HK-2 (cell line): ENCODE data around the gene NTSR2.

Experiments
- DNase-seq: peaks from one replicate; pipeline ENCODE4 v3.0.0-alpha.2; 2018; ENCODE audit not compliant: unreplicated experiment

NTSR2 gene

DNA sequence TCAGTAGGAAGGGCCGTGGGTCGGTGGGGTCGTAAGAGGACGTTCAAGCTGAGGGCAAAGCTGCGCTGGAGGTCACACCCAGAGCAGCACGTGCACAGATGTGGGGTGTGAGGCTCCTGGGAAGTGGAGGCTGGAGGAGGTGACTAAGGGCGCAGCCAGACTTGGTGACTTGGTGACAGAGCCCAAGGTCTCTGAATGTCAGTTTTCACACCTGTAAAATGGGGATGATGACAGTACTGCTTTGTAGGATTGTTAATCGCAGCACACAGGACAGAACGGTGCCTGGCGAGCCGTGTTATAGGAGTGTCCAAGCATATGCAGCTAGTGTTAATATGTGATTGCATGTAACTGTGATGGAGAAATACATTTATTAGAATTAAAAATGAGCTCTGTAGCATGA is 40.8 kb downstream of the NTSR2 start:
- DNase-seq = no peak

DNA sequence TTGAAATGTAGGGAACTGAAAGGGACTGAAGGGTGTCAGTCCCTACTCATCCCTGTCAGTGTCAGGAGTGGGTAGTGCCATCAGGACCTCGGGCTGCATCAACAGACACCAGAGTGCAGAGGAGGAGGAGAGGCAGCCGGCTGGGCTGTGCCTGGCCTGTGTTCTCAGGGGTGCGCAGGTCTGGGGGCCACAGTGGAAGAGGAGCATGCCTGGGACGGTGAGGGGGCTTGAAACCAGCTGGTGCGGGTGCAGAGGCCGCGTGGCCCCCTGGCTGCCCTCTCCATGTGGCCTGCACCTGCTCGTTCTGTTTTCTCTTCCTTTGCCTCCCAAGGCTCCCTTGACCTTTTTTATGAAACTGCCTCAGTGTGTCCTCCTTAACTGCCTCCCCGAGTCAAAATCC is 41.3 kb downstream of the NTSR2 start:
- DNase-seq = no peak

DNA sequence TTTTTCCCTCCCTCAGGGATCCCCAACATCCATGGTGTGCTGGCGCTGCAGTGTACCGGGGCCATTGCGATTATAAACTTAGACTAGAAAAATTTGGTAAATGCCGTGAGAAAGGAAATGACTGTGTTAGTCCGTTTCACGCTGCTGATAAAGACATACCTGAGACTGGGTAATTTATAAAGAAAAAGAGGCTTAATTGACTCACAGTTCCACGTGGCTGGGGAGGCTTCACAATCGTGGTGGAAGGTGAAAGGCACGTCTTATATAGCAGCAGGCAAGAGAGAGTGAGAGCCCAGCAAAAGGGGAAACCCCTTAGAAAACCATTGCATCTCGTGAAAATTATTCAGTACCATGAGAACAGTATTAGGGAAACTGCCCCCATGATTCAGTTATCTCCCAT is 44.3 kb downstream of the NTSR2 start:
- DNase-seq = no peak

DNA sequence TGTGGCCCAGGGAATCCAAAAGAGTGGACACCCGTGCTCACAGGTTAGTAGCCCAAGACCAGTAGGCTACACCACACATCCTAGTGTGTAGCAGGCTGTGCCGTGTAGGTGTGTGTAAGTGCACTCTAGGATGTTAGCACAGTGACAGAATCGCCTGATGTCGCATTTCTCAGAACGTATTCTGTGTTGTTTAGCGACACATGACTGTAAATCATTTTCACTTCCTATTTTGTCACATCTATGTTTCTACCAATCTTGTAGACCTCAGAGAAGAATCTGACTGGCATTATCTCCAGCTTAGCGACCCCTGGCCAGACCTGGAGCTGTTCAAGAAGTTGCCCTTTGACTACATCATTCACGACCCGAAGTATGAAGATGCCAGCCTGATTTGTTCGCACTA is 45.1 kb downstream of the NTSR2 start:
- DNase-seq = no peak

DNA sequence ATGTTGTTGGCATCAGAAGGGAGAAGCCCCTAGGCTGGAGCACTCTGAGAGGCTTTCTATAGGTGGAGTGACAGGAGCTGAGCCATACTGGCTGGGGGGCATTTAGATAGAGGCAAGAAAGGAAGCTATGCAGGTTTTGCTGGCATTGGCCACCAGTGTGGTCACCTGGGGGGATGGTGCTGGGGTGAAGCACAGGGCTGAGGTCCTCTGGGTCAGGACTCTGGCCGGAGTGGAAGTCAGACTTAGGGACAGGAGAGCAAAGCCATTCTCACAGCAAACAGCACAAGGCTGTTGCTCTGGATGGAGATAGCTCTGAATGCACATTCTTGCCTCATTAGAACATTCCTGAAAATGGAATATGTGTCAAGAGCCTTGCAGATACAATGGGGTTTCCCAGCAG is 47.4 kb downstream of the NTSR2 start:
- no peak for DNase-seq

DNA sequence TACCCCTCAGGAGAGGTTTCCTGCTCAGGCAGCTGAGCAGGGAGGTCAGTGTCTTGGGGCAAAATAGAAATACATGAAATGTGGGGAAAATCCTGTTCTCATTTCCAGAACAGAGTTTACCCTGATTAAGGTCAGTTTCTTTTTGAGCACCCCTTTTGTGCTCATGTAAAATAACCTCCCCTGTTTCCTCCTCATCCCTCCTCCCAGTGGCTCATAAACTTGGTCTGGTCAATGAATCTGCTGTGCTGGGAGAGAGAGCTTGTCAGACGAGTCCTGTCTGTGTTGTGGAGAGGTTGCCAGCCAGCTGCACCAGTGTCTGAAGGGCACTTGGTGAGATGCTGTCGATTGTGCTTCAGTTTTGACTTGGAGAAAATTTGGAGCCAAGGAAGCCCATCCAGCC is 48.6 kb downstream of the NTSR2 start:
- no peak for DNase-seq

DNA sequence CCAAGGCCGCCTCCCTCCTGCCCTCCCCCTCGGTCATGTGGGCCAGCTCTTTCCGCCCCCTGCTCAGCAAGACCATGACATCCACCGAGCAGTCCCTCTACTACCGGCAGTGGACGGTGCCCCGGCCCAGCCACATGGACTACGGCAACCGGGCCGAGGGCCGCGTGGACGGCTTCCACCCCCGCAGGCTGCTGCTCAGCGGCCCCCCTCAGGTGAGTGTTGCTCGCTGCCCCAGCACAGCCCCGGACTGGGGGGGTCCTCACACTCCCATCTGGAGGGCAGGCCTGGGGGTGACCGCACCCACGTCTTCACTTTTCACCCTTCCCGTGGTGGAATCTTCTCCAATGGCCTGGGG is 51.3 kb downstream of the NTSR2 start:
- no peak for DNase-seq

DNA sequence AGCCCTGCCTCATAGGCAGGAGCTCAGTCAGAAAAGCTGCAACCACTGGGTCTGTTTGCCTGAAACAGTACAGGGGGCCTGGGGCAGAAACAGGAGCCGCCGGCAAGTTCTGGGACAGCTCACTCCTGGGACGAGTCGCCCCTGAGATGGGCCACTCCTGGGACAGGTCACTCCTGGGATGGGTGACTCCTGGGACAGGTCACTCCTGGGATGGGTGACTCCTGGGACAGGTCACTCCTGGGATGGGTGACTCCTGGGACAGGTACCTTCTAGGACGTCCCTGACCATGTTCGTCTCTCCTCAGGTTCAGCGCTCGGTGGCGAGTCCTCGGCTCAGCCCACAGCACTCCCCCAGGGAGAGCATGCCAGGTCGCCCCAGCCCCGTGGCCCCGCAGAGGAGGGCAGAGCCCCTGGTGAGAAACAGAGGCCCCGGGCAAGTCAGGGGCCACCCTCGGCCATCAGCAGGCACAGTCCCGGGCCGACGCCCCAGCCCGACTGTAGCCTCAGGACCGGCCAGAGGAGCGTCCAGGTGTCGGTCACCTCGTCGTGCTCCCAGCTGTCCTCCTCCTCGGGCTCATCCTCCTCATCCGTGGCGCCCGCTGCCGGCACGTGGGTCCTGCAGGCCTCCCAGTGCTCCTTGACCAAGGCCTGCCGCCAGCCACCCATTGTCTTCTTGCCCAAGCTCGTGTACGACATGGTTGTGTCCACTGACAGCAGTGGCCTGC is 51.8 kb downstream of the NTSR2 start:
- no peak for DNase-seq

DNA sequence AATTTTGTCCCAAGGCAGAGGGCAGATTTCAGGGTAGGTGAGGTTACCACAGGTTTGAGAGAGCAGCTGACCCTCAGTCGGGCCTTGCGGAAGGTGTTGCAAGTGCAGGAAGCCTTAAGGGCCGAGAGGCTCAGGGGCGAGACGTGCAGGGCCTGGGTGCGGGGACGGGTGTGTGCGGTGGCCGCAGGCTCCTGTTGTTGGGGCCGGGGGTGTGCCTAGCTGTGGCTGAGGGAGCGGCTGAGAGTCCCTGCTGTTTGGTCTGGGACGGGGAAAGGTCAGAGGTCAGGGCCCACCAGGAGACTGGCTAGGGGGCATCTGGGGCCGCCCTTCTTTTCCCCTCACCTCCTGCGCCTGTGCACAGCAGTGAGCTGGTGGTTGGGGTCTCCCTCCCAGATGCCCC is 52.5 kb downstream of the NTSR2 start:
- no peak for DNase-seq

DNA sequence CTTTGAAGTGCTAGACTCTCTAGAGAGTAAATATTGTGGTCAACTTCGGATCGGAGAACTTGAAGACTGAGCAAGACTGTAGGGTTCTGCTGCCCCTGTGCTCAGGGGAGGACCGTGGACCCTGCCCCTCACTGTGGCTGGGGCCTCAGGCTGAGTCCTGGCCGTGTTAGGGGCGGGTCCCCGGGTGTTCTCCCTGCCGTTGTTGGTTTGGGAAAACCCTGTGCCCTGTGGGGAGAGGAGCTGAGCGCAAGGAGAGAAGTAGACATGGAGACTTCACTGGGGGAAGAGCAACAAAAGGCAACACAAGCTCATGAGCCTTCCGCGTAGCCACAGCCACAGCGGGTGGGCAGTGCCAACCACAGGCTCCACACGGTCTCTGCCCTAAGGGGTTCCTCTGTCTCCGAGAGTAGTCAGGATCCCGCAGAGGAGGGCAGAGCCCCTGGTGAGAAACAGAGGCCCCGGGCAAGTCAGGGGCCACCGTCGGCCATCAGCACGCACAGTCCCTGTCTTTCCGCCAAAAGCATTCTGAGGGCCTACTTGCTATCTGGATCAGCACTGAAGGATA is 53.1 kb downstream of the NTSR2 start:
- DNase-seq = no peak

DNA sequence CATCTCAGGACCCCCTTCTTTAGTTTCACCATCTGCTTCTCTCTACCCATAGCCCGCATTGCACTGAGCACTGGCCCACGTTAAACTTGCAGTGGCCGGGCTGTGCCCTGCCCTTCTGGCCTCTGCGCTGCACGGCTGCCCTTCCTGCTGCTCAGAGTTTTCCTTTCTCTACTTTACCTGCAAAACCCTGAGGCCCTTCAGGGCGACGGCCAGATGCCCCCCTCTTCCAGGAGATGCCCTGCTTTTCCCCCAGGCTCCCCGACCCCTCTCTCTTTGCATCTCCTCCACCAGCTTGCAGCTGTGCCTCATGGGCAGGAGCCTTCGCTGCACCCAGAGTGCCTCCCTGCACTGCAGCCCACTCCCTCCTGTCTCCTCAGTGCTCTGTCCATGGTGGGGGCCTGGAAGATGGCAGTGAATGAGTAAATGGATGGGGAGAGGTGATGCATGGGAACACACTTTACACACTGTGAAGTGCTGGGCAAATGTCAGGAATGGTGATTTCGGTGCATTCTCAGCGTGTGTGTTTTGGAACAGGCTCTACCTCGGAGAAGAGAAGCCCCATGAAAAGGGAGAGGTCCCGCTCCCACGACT is 53.8 kb downstream of the NTSR2 start:
- DNase-seq = no peak

DNA sequence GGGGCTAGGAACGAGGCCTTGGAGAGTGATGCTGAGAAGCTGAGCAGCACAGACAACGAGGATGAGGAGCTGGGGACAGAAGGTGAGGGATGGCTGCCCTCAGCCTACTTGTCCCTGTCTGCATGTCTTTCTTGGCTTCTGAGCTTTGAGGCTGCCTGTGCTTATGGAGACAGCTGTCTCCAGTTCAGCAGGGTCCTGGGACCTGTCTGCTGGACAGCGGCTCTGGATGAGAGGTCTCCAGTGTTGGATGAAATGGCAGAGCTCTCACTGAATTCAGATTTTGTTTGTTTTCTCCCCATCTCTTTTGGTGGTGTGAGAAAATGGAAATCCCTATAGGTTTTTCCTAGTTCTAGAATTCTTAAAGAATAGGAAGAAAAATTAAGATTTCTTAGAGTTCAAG is 54.8 kb downstream of the NTSR2 start:
- DNase-seq = no peak

DNA sequence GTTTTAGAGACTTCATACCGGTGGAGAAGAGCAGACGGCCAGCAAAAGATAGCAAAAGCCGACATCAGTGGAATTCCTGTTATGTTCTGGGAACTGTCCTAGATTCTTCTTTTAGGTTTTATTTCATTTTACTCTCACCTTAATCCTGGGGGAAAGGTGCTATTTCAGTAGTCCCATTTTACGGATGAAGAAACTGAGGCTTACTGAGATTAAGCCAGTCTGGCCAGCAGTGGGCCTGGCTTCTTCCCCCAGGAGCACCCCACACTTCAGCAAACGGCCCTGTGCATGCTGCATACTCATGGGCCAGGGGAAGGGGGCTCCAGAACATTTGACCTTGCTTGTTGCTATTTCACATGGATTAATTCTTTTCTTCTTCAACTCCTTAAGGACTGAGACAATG is 56.7 kb downstream of the NTSR2 start:
- no peak for DNase-seq

DNA sequence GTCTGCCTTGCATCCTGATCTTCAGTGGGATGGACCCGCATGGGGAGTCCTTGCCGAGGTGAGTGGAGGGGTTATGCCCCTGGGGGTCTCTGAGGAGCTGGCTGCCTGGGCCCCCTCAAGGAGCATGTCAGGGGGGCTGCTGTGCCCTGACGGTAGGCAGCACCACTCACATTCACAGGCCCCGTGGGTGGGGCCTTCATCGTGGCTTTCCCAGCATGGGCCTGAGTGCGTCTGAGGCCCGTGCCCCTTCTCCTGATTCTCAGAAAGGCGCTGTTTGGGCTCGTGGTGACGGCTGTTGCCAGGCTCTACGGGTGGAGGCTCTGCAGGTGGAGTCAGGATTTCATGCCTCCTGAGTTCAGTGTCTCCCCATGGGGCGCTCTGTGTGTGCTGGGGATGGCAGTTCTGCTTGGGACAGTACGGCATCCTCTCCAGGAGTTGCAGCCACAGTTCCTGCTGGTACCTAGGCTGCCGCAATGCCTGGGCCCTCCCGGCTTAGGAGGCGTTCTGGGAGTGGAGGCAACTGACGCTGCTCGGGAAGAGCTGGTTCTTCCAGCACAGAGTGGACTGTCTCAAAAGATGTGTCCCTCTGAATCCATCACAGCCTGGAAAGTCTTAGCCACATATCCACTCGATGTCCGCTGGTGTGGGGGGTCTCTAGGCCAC is 57.3 kb downstream of the NTSR2 start:
- DNase-seq = no peak

DNA sequence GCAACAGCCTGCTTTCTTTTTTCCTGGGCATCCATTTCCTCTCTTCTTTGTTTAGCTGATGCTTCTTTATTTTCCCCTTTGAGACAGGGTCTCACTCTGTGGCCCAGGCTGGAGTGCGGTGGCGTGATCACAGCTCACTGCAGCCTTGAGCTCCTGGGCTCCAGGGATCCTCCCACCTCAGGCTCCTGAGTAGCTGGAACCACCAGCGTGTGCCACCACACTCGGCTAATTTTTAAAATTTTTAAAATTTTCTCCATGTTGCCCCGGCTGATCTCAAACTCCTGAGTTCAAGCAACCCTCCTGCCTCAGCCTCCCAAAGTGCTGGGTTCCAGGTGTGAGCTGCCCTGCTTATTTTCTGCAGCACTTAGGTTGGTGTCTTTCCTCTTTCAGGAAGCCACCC is 58.7 kb downstream of the NTSR2 start:
- DNase-seq = no peak

DNA sequence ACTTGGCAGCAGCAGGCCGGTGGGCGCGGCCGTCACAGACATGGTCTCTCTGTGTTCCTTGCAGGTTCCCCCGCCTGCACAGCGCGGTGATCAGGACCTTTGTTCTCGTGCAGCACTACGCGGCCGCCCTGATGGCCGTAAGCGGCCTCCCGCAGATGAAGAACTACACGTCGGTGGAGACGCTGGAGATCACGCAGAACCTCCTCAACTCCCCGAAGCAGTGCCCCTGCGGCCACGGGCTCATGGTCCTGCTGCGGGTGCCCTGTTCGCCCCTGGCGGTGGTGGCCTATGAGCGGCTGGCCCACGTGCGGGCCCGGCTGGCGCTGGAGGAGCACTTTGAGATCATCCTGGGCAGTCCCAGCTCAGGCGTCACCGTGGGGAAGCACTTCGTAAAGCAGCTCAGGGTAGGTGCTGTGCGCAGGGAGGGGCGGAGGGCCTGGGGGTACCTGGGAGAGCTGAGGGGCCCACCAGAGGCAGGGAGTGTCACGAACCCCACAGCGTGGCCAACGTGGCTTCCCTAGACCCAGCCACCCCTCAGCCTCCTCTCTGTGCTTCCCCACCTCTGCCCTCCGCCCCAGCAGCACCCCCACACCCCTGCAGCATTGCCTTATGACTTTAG is 59.3 kb downstream of the NTSR2 start:
- DNase-seq = no peak
